HCT116 (cell line): Measurements from ENCODE around the gene AKNAD1. TPM values are rescaled to one million over a fixed set of nuclear protein-coding genes. Genes with fewer than 3 reads are reported as not detected.

Experiments
- ATAC-seq: fragments of 200-7000 bp; cut with Tn5 transposase; 2 replicates; pipeline ENCODE4 v1.9.1; 2020; ENCODE audit warnings: mild to moderate bottlenecking, moderate library complexity
- BruUV-seq: library from RNA; stranded (reverse); fragments of 400-500 nt; replicated peaks from 2 replicates; lab custom pipeline; 2021; lab: Mats Ljungman, UMichigan
- CTCF ChIA-PET: fragments of 300-600 bp; sonication (Branson Sonifier 250); formaldehyde crosslinking; loops from one replicate; lab custom pipeline; 2021; ENCODE audit warnings: antibody characterized with exemption; lab: Charles Lee
- POLR2A ChIA-PET: fragments of 300-600, 350-600 bp; sonication (Branson Sonifier 250); formaldehyde crosslinking; loops from one replicate; lab custom pipeline; 2021; ENCODE audit warnings: antibody characterized with exemption; lab: Charles Lee
- RAD21 ChIA-PET, 2 experiments: fragments of 300-600 bp; sonication (Branson Sonifier 250); formaldehyde crosslinking; loops; one replicate each; lab custom pipeline; 2023; ENCODE audit warnings: low total read pairs in 2 of 2; ENCODE audit not compliant: uncharacterized antibody in 2 of 2, unreplicated experiment in 2 of 2, low non-redundant PET in 1 of 2; lab: Charles Lee
- DNase-seq: peaks from one replicate; pipeline ENCODE4 v3.0.0-alpha.2; 2010; ENCODE audit warnings: low read depth, low spot score
- H2AFZ ChIP-seq: fragments of 200-600 bp; shearing (Covaris generic), sonication (generic); 2 replicates; pipeline ENCODE4 v1.6.1; 2017; ENCODE audit warnings: low read depth, mixed run types, mixed read lengths, antibody characterized with exemption, low read length; ENCODE audit not compliant: poor library complexity, severe bottlenecking
- H3K27ac ChIP-seq: 2 replicates; pipeline ENCODE4 v1.5.1; 2012; ENCODE audit warnings: low read depth, low read length
- H3K27me3 ChIP-seq: fragments of 200-600 bp; sonication (generic); 2 replicates; pipeline ENCODE4 v1.6.1; 2016; ENCODE audit warnings: mixed run types, low read length, mixed read lengths; ENCODE audit not compliant: insufficient read depth
- H3K36me3 ChIP-seq, 2 experiments: fragments of 200-500 bp in 1 of 2; fragments of 200-600 bp in 1 of 2; sonication (Bioruptor generic) in 1 of 2; sonication (generic) in 1 of 2; 2 replicates each; pipeline versions ENCODE4 v1.5.1 to v1.6.1; 2014 to 2016; ENCODE audit warnings: low read length in 2 of 2, inconsistent platforms in 1 of 2, mixed read lengths in 1 of 2, mixed run types in 1 of 2; ENCODE audit not compliant: insufficient read depth in 2 of 2, control insufficient read depth in 1 of 2
- H3K4me1 ChIP-seq, 2 experiments: fragments of 200-600 bp in 1 of 2; sonication (generic) in 1 of 2; 2 replicates each; pipeline versions ENCODE4 v1.5.1 to v1.6.1; 2012 to 2017; ENCODE audit warnings: low read length in 2 of 2, inconsistent platforms in 1 of 2, mild to moderate bottlenecking in 1 of 2, mixed read lengths in 1 of 2, mixed run types in 1 of 2, moderate library complexity in 1 of 2; ENCODE audit not compliant: insufficient read depth in 2 of 2, control insufficient read depth in 1 of 2
- H3K4me2 ChIP-seq: fragments of 200-600 bp; sonication (generic); 2 replicates; pipeline ENCODE4 v1.6.1; 2017; ENCODE audit warnings: mixed run types, low read length, mixed read lengths
- H3K4me3 ChIP-seq, 2 experiments: fragments of 200-600 bp in 1 of 2; sonication (generic) in 1 of 2; replicated peaks in 1 of 2; 2 replicates each; pipeline ENCODE4 v1.5.1; 2011 to 2016; ENCODE audit warnings: low read length in 2 of 2, control low read depth in 1 of 2, low read depth in 1 of 2, mild to moderate bottlenecking in 1 of 2, mixed read lengths in 1 of 2, mixed run types in 1 of 2
- H3K79me2 ChIP-seq: fragments of 200-600 bp; sonication (generic); 2 replicates; pipeline ENCODE4 v1.6.1; 2017; ENCODE audit warnings: mild to moderate bottlenecking, mixed run types, low read length, moderate library complexity, mixed read lengths; ENCODE audit not compliant: insufficient read depth
- H3K9ac ChIP-seq: fragments of 200-600 bp; sonication (generic); 2 replicates; pipeline ENCODE4 v1.6.1; 2016; ENCODE audit warnings: low read length, mixed read lengths
- H3K9me2 ChIP-seq: fragments of 200-600 bp; sonication (generic), shearing (Covaris generic); 2 replicates; pipeline ENCODE4 v1.6.1; 2017; ENCODE audit warnings: mixed run types, mild to moderate bottlenecking, moderate library complexity; ENCODE audit not compliant: insufficient read depth
- H3K9me3 ChIP-seq, 2 experiments: fragments of 200-500 bp in 1 of 2; fragments of 200-600 bp in 1 of 2; sonication (Bioruptor generic) in 1 of 2; sonication (generic) in 1 of 2; 2 replicates each; pipeline ENCODE4 v1.6.1; 2014 to 2017; ENCODE audit warnings: low read length in 2 of 2, mixed read lengths in 2 of 2, inconsistent platforms in 1 of 2, low read depth in 1 of 2, mild to moderate bottlenecking in 1 of 2, mixed run types in 1 of 2, moderate library complexity in 1 of 2; ENCODE audit not compliant: control insufficient read depth in 1 of 2, insufficient read depth in 1 of 2
- H4K20me1 ChIP-seq: fragments of 200-600 bp; sonication (generic), shearing (Covaris generic); 2 replicates; pipeline ENCODE4 v1.6.1; 2017; ENCODE audit warnings: mixed run types, mild to moderate bottlenecking, moderate library complexity; ENCODE audit not compliant: insufficient read depth
- CBX3 ChIP-seq: IDR thresholded peaks from 2 replicates; pipeline ENCODE4 v1.6.1; 2012; ENCODE audit warnings: low read depth
- CEBPB ChIP-seq: IDR thresholded peaks from 2 replicates; pipeline ENCODE4 v1.6.1; 2012; ENCODE audit warnings: low read depth
- EGR1 ChIP-seq: IDR thresholded peaks from 2 replicates; pipeline ENCODE4 v1.6.1; 2012; ENCODE audit warnings: low read depth
- ELF1 ChIP-seq: IDR thresholded peaks from 2 replicates; pipeline ENCODE4 v1.6.1; 2012; ENCODE audit warnings: low read depth, borderline replicate concordance
- EZH2 ChIP-seq: fragments of 200-600 bp; sonication (generic); IDR thresholded peaks from 2 replicates; pipeline ENCODE4 v1.6.1; 2017; ENCODE audit warnings: antibody characterized with exemption, mixed run types
- EZH2phosphoT487 ChIP-seq: fragments of 200-600 bp; IDR thresholded peaks from 2 replicates; pipeline ENCODE4 v1.6.1; 2018; ENCODE audit warnings: antibody characterized with exemption, borderline replicate concordance
- FOSL1 ChIP-seq: IDR thresholded peaks from 2 replicates; pipeline ENCODE4 v1.6.1; 2012; ENCODE audit warnings: low read depth
- JUND ChIP-seq: IDR thresholded peaks from 2 replicates; pipeline ENCODE4 v1.6.1; 2012
- POLR2A ChIP-seq: IDR thresholded peaks from 2 replicates; pipeline ENCODE4 v1.7.0; 2011; ENCODE audit warnings: borderline replicate concordance; ENCODE audit not compliant: insufficient read depth, insufficient read length; ENCODE audit errors: extremely low read depth
- RAD21 ChIP-seq: IDR thresholded peaks from 2 replicates; pipeline ENCODE4 v1.6.1; 2012; ENCODE audit warnings: low read depth, mild to moderate bottlenecking
- SIN3A ChIP-seq: IDR thresholded peaks from 2 replicates; pipeline ENCODE4 v1.6.1; 2012; ENCODE audit warnings: low read depth
- SP1 ChIP-seq: IDR thresholded peaks from 2 replicates; pipeline ENCODE4 v1.6.1; 2012; ENCODE audit warnings: low read depth
- SRF ChIP-seq: IDR thresholded peaks from 2 replicates; pipeline ENCODE4 v1.6.1; 2012; ENCODE audit warnings: low read depth
- TCF7L2 ChIP-seq: IDR thresholded peaks from 2 replicates; pipeline ENCODE4 v1.7.0; 2011; ENCODE audit warnings: borderline replicate concordance, inconsistent platforms; ENCODE audit not compliant: insufficient read depth, insufficient read length; ENCODE audit errors: extremely low read depth
- ZFX ChIP-seq: fragments of 450-650 bp; IDR thresholded peaks from 2 replicates; pipeline ENCODE4 v1.6.1; 2017
- intact Hi-C: fragments of 100-400 bp; cut with micrococcal nuclease; formaldehyde crosslinking; loops from 2 replicates; pipeline ENCODE4 v1.10.0; 2022
- total RNA-seq: library from RNA; stranded (reverse); gene quantifications from one replicate; pipeline ENCODE4 v1.2.1, GENCODE V29; 2021; ENCODE audit not compliant: unreplicated experiment
- TF ChIP-seq, protein P1 (sequence below): IDR thresholded peaks from 2 replicates; pipeline ENCODE4 v1.6.1; 2011; ENCODE audit warnings: mild to moderate bottlenecking, low read length, moderate library complexity; ENCODE audit not compliant: insufficient replicate concordance; ENCODE audit errors: extremely low read depth
- TF ChIP-seq, protein P2 (sequence below): IDR thresholded peaks from 2 replicates; pipeline ENCODE4 v1.6.1; 2012
- TF ChIP-seq, protein P3 (sequence below): IDR thresholded peaks from 2 replicates; pipeline ENCODE4 v1.6.1; 2012
- TF ChIP-seq, protein P4 (sequence below), 3 experiments: fragments of 200-600 bp in 1 of 3; sonication (generic) in 1 of 3; IDR thresholded peaks in 2 of 3; conservative IDR thresholded peaks in 1 of 3; 2 replicates each; pipeline ENCODE4 v1.5.1; 2012 to 2017; ENCODE audit warnings: low read depth in 2 of 3, low read length in 2 of 3, antibody characterized with exemption in 1 of 3, borderline replicate concordance in 1 of 3, control low read depth in 1 of 3, mild to moderate bottlenecking in 1 of 3, mixed read lengths in 1 of 3, mixed run types in 1 of 3, moderate library complexity in 1 of 3; ENCODE audit not compliant: insufficient read depth in 1 of 3
- TF ChIP-seq, protein P5 (sequence below): IDR thresholded peaks from 2 replicates; pipeline ENCODE4 v1.6.1; 2012; ENCODE audit warnings: low read depth

Gene AKNAD1
- total RNA-seq, 1 experiment from 2014 or later = 0.15 TPM

DNA sequence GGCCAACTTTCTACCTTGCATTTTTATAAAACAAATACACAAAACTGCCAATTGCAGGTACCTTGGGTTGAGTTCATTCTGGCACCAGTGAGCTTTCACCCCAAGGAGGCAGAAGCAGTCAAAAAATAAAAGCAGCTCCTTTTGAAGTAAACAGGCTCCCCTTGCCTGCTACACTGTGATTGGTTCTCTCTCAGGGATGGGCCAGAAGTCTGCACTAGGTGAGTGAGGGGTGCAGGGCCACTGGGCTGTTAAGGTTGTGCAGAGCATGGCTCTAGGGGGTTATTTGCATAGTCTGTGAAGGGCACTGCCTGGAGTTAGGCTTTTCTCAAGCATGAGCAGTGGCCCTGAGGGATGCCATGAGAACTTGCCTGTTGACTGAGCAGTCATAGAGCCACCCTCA is 39.1 kb downstream of the AKNAD1 start:
- Histone ChIP-seq H3K4me3 (no peak overlapping the region), H3K9ac (no peak overlapping the region), H2AFZ (no peak overlapping the region), H3K79me2 (no peaks in the 10 kb centered on the region), H3K27me3 (no peaks in the 10 kb centered on the region), H3K9me3 (no peaks in the 10 kb centered on the region), H4K20me1 (no peaks in the 10 kb centered on the region), H3K4me2 (no peak overlapping the region), H3K9me2 (no peaks in the 10 kb centered on the region), H3K4me1 (peaks cover 6 to 14% of the 10 kb centered on the region in 2 experiments), H3K27ac (no peak overlapping the region), H3K36me3 (no peaks in the 10 kb centered on the region)
- intact Hi-C loops = no loop called here
- no peak for DNase-seq
- ChIA-PET POLR2A (no interaction called here), CTCF (interaction anchor here (1.8 kb wide), 1 partner anchor 11 kb away, joined by 9 read pairs; no protein-coding TSS in a partner anchor), RAD21 (no interaction called here)
- no peak for ATAC-seq
- BruUV-seq = no TSS peak
- TF ChIP-seq POLR2A (no peak), CBX3 (no peak), EGR1 (no peak), ZFX (no peak), SRF (no peak), SIN3A (no peak), EZH2phosphoT487 (no peak), CEBPB (no peak), TCF7L2 (no peak), SP1 (no peak), RAD21 (no peak), JUND (no peak), ELF1 (no peak), FOSL1 (no peak), EZH2 (no peak)
- TF ChIP-seq, protein P1, sequence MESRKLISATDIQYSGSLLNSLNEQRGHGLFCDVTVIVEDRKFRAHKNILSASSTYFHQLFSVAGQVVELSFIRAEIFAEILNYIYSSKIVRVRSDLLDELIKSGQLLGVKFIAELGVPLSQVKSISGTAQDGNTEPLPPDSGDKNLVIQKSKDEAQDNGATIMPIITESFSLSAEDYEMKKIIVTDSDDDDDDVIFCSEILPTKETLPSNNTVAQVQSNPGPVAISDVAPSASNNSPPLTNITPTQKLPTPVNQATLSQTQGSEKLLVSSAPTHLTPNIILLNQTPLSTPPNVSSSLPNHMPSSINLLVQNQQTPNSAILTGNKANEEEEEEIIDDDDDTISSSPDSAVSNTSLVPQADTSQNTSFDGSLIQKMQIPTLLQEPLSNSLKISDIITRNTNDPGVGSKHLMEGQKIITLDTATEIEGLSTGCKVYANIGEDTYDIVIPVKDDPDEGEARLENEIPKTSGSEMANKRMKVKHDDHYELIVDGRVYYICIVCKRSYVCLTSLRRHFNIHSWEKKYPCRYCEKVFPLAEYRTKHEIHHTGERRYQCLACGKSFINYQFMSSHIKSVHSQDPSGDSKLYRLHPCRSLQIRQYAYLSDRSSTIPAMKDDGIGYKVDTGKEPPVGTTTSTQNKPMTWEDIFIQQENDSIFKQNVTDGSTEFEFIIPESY = no peak
- TF ChIP-seq, protein P2, sequence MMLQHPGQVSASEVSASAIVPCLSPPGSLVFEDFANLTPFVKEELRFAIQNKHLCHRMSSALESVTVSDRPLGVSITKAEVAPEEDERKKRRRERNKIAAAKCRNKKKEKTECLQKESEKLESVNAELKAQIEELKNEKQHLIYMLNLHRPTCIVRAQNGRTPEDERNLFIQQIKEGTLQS = no peak
- TF ChIP-seq, protein P3, sequence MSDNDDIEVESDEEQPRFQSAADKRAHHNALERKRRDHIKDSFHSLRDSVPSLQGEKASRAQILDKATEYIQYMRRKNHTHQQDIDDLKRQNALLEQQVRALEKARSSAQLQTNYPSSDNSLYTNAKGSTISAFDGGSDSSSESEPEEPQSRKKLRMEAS = no peak
- TF ChIP-seq, protein P4, sequence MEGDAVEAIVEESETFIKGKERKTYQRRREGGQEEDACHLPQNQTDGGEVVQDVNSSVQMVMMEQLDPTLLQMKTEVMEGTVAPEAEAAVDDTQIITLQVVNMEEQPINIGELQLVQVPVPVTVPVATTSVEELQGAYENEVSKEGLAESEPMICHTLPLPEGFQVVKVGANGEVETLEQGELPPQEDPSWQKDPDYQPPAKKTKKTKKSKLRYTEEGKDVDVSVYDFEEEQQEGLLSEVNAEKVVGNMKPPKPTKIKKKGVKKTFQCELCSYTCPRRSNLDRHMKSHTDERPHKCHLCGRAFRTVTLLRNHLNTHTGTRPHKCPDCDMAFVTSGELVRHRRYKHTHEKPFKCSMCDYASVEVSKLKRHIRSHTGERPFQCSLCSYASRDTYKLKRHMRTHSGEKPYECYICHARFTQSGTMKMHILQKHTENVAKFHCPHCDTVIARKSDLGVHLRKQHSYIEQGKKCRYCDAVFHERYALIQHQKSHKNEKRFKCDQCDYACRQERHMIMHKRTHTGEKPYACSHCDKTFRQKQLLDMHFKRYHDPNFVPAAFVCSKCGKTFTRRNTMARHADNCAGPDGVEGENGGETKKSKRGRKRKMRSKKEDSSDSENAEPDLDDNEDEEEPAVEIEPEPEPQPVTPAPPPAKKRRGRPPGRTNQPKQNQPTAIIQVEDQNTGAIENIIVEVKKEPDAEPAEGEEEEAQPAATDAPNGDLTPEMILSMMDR (IDR thresholded peaks at IDR 0.05 in 2 of 3, conservative IDR thresholded peaks at IDR 0.05 in 1 of 3; ENCODE audit: borderline replicate concordance in 1 of 3, insufficient read depth in 1 of 3, low read depth in 2 of 3, low read length in 2 of 3) = no peak
- TF ChIP-seq, protein P5, sequence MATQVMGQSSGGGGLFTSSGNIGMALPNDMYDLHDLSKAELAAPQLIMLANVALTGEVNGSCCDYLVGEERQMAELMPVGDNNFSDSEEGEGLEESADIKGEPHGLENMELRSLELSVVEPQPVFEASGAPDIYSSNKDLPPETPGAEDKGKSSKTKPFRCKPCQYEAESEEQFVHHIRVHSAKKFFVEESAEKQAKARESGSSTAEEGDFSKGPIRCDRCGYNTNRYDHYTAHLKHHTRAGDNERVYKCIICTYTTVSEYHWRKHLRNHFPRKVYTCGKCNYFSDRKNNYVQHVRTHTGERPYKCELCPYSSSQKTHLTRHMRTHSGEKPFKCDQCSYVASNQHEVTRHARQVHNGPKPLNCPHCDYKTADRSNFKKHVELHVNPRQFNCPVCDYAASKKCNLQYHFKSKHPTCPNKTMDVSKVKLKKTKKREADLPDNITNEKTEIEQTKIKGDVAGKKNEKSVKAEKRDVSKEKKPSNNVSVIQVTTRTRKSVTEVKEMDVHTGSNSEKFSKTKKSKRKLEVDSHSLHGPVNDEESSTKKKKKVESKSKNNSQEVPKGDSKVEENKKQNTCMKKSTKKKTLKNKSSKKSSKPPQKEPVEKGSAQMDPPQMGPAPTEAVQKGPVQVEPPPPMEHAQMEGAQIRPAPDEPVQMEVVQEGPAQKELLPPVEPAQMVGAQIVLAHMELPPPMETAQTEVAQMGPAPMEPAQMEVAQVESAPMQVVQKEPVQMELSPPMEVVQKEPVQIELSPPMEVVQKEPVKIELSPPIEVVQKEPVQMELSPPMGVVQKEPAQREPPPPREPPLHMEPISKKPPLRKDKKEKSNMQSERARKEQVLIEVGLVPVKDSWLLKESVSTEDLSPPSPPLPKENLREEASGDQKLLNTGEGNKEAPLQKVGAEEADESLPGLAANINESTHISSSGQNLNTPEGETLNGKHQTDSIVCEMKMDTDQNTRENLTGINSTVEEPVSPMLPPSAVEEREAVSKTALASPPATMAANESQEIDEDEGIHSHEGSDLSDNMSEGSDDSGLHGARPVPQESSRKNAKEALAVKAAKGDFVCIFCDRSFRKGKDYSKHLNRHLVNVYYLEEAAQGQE = no peak
